Peyer's patch (tissue), 4 donors: Measurements from ENCODE around the gene CYP2D6. TPM values are rescaled to one million over a fixed set of nuclear protein-coding genes. Genes with fewer than 3 reads are reported as not detected.
"Not testable (repeated sequence)": the region's sequence is repeated elsewhere in the genome, so short reads cannot be mapped to it uniquely, and the experiment has no call there.

Source experiments
- DNase-seq, 3 donors: peaks; one replicate each; pipeline ENCODE4 v3.0.0-alpha.2; 2017 to 2019
- H3K27ac ChIP-seq, 4 donors: fragments of 200-600 bp; sonication (generic); one replicate each; pipeline ENCODE4 v1.5.1; 2016 to 2019
- H3K27me3 ChIP-seq, 2 donors: fragments of 200-600 bp; sonication (generic); one replicate each; pipeline ENCODE4 v1.5.1; 2019
- H3K36me3 ChIP-seq, 3 donors: fragments of 200-600 bp; sonication (generic); one replicate each; pipeline ENCODE4 v1.5.1; 2016 to 2019
- H3K4me1 ChIP-seq, 4 donors: fragments of 200-600 bp; sonication (generic); one replicate each; pipeline ENCODE4 v1.5.1; 2016 to 2019
- H3K4me3 ChIP-seq, 4 donors: fragments of 200-600 bp; sonication (generic); 1 replicate in 3 of 4; 2 replicates in 1 of 4; pipeline ENCODE4 v1.5.1; 2016 to 2019; ENCODE audit warnings: mild to moderate bottlenecking in 1 of 4
- H3K9me3 ChIP-seq, 4 donors: fragments of 200-600 bp; sonication (generic); one replicate each; pipeline ENCODE4 v1.5.1; 2016 to 2019; ENCODE audit warnings: mild to moderate bottlenecking in 1 of 4
- CTCF ChIP-seq, 6 experiments: fragments of 450-650 bp in 4 of 6; fragments of 200-600 bp in 2 of 6; sonication (generic) in 1 of 6; IDR thresholded peaks; one replicate each; pipeline ENCODE4 v1.5.1; 2017 to 2019; ENCODE audit warnings: antibody characterized with exemption in 6 of 6, mild to moderate bottlenecking in 3 of 6, moderate library complexity in 1 of 6
- POLR2A ChIP-seq, 2 donors: fragments of 450-650 bp; IDR thresholded peaks; one replicate each; pipeline ENCODE4 v1.5.1; 2017; ENCODE audit warnings: antibody characterized with exemption in 2 of 2, mild to moderate bottlenecking in 2 of 2, moderate library complexity in 2 of 2
- total RNA-seq, 4 donors: library from RNA; depleted of rRNA; stranded (reverse); fragments of >200 nt; gene quantifications; one replicate each; pipeline ENCODE4 v1.1.0, GENCODE V29; 2016

CYP2D6 gene
- total RNA-seq, 4 donors from 2014 or later, result 18.2 to 329 (median 117) TPM

GRCh38 chr22:42150727-42151590, 20.3 kb upstream of the CYP2D6 start:
- H3K36me3 ChIP-seq, result peaks cover 0 to 10% (median 0%) of the 10 kb centered on the region in 3 donors
- no peaks in the 10 kb centered on the region for H3K9me3 ChIP-seq
- TF ChIP-seq POLR2A (IDR thresholded peaks at IDR 0.05) (no peak), CTCF (IDR thresholded peaks at IDR 0.05) (no peak)

GRCh38 chr22:42149798-42150197, 19.2 kb upstream of the CYP2D6 start:
- not testable (repeated sequence) for DNase-seq, H3K36me3 ChIP-seq, H3K9me3 ChIP-seq, H3K27me3 ChIP-seq, H3K27ac ChIP-seq, H3K4me1 ChIP-seq, H3K4me3 ChIP-seq

More at GRCh38 chr22:42150727-42151590, 20.3 kb upstream of the CYP2D6 start:
- no peak overlapping the region for H3K4me3 ChIP-seq
- H3K27ac ChIP-seq, result no peak overlapping the region
- no peak for DNase-seq
- H3K27me3 ChIP-seq, result no peaks in the 10 kb centered on the region
- H3K4me1 ChIP-seq, result no peaks in the 10 kb centered on the region

GRCh38 chr22:42145175-42145574, 14.6 kb upstream of the CYP2D6 start:
- H3K27ac ChIP-seq, result no peak overlapping the region
- no peak for TF ChIP-seq POLR2A (IDR thresholded peaks at IDR 0.05)
- no peaks in the 10 kb centered on the region for H3K36me3 ChIP-seq
- H3K4me1 ChIP-seq, result no peaks in the 10 kb centered on the region
- no peaks in the 10 kb centered on the region for H3K27me3 ChIP-seq
- H3K9me3 ChIP-seq, result no peaks in the 10 kb centered on the region
- no peak for DNase-seq
- H3K4me3 ChIP-seq, result no peak overlapping the region

- H3K27me3 ChIP-seq, H3K27ac ChIP-seq, H3K36me3 ChIP-seq, H3K4me3 ChIP-seq, H3K9me3 ChIP-seq, H3K4me1 ChIP-seq: not testable (repeated sequence)
- DNase-seq, result peak in 1 of 3 donors; percentile 46
Observed at GRCh38 chr22:42143859-42144822, 13.5 kb upstream of the CYP2D6 start.

- Histone ChIP-seq H3K36me3 (no peaks in the 10 kb centered on the region), H3K27ac (no peak overlapping the region), H3K27me3 (no peaks in the 10 kb centered on the region), H3K4me1 (no peaks in the 10 kb centered on the region), H3K4me3 (peak overlapping the region in 1 of 4 donors; percentile 22), H3K9me3 (no peaks in the 10 kb centered on the region)
- TF ChIP-seq POLR2A (IDR thresholded peaks at IDR 0.05) (no peak), CTCF (IDR thresholded peaks at IDR 0.05) (no peak)
- DNase-seq, result no peak
Observed at GRCh38 chr22:42142771-42143461, 12.3 kb upstream of the CYP2D6 start.

- not testable (repeated sequence) for H3K36me3 ChIP-seq, DNase-seq, H3K27me3 ChIP-seq, H3K4me1 ChIP-seq, H3K27ac ChIP-seq, H3K9me3 ChIP-seq, H3K4me3 ChIP-seq
Observed at GRCh38 chr22:42141307-42142057, 10.9 kb upstream of the CYP2D6 start.

- H3K4me3 ChIP-seq, H3K27ac ChIP-seq, H3K36me3 ChIP-seq, H3K9me3 ChIP-seq, H3K4me1 ChIP-seq, H3K27me3 ChIP-seq: not testable (repeated sequence)
- peak in 1 of 3 donors; percentile 27 for DNase-seq
Observed at GRCh38 chr22:42140153-42140552, 9.5 kb upstream of the CYP2D6 start.

- H3K36me3 ChIP-seq, H3K27ac ChIP-seq, H3K4me1 ChIP-seq, H3K9me3 ChIP-seq, H3K27me3 ChIP-seq, H3K4me3 ChIP-seq: not testable (repeated sequence)
- peak in 1 of 3 donors; percentile 21 for DNase-seq
Observed at GRCh38 chr22:42139508-42139907, 8.9 kb upstream of the CYP2D6 start.
